Activated T-helper 1 cell treated with Interleukin-2 at 50 U/mL for 16 hours (primary cell): ENCODE results near the gene RNF20.
"Not testable (repeated sequence)": the region's sequence is repeated elsewhere in the genome, so short reads cannot be mapped to it uniquely, and the experiment has no call there.

Experiments used
- DNase-seq: peaks from one replicate; pipeline ENCODE4 v3.0.0-alpha.2; 2020; ENCODE audit warnings: low read depth

Gene RNF20

GRCh38 chr9:101587332-101588043 is 53.8 kb downstream of the RNF20 start:
- no peak for DNase-seq

- not testable (repeated sequence) for DNase-seq
Observed at GRCh38 chr9:101590074-101590473, 56.4 kb downstream of the RNF20 start.

GRCh38 chr9:101590901-101591300 is 57.2 kb downstream of the RNF20 start:
- DNase-seq: no peak

- DNase-seq: no peak
Observed at GRCh38 chr9:101591787-101592446, 58.3 kb downstream of the RNF20 start.

- DNase-seq: no peak
Observed at GRCh38 chr9:101592788-101593187, 59.1 kb downstream of the RNF20 start.

- DNase-seq: no peak
Observed at GRCh38 chr9:101593345-101593744, 59.7 kb downstream of the RNF20 start.

- DNase-seq: no peak
Observed at GRCh38 chr9:101594796-101595195, 61.1 kb downstream of the RNF20 start, which contains the start of gene PPP3R2. TSS of gene PPP3R2 (minus strand) at chr9:101594969. CDS start at chr9:101594921, 48 bp downstream.

- no peak for DNase-seq
Observed at GRCh38 chr9:101601904-101602765, 68.5 kb downstream of the RNF20 start.

GRCh38 chr9:101604296-101604695 is 70.6 kb downstream of the RNF20 start:
- DNase-seq: no peak

GRCh38 chr9:101605547-101605946 is 71.9 kb downstream of the RNF20 start:
- DNase-seq: no peak
